Measurements from ENCODE around the gene CKS1B. TPM values are rescaled to one million over a fixed set of nuclear protein-coding genes. Genes with fewer than 3 reads are reported as not detected.

CKS1B gene
- total and polyA plus RNA-seq, 4 donors, result 32.4 to 57.9 (median 44.4) TPM

GRCh38 chr1:155015527-155016230, 41.2 kb downstream of the CKS1B start (continued):
- TF ChIP-seq CTCF (IDR thresholded peaks at IDR 0.05; ENCODE audit: low read depth, low read length, missing input control) (no peak), EGR1 (IDR thresholded peaks at IDR 0.05; ENCODE audit: low read depth in 2 of 2) (no peak), HNF4G (IDR thresholded peaks at IDR 0.05) (no peak)

GRCh38 chr1:155016231-155016831, 41.9 kb downstream of the CKS1B start:
- Histone ChIP-seq H3K9ac (ENCODE audit: low read depth in 1 of 2, low read length in 2 of 2) (no peak overlapping the region), H3K27ac (ENCODE audit: low read depth in 1 of 2, low read length in 2 of 2) (peak overlapping the region in 1 of 2 donors; percentile 70), H3K4me3 (ENCODE audit: low read depth in 1 of 3, low read length in 3 of 3) (no peak overlapping the region), H3K36me3 (ENCODE audit: control insufficient read depth in 4 of 4, insufficient read depth in 3 of 4, low read depth in 1 of 4, low read length in 3 of 4) (peaks cover 3 to 19% (median 9%) of the 10 kb centered on the region in 4 donors), H3K4me1 (ENCODE audit: control insufficient read depth in 4 of 4, insufficient read depth in 4 of 4, low read length in 3 of 4) (peaks cover 16 to 59% (median 36%) of the 10 kb centered on the region in 4 donors), H3K9me3 (ENCODE audit: control insufficient read depth in 4 of 4, low read length in 3 of 4) (no peaks in the 10 kb centered on the region), H3K27me3 (ENCODE audit: control insufficient read depth in 4 of 4, insufficient read depth in 4 of 4, low read length in 3 of 4) (no peaks in the 10 kb centered on the region)
- no peak for TF ChIP-seq TAF1 (conservative IDR thresholded peaks at IDR 0.05)
- no peak for TF ChIP-seq ZBTB33 (IDR thresholded peaks at IDR 0.05)
- no peak for DNase-seq (ENCODE audit: low spot score)
- WGBS, result 84% methylated on average over 26 of the region's 26 CpGs

- 9% methylated on average over 49 of the region's 49 CpGs for WGBS
- Histone ChIP-seq H3K27me3 (ENCODE audit: control insufficient read depth in 4 of 4, insufficient read depth in 4 of 4, low read length in 3 of 4) (no peaks in the 10 kb centered on the region), H3K4me1 (ENCODE audit: control insufficient read depth in 4 of 4, insufficient read depth in 4 of 4, low read length in 3 of 4) (peaks cover 9 to 50% (median 29%) of the 10 kb centered on the region in 4 donors), H3K27ac (ENCODE audit: low read depth in 1 of 2, low read length in 2 of 2) (peak overlapping the region; percentile 46 to 70), H3K9me3 (ENCODE audit: control insufficient read depth in 4 of 4, low read length in 3 of 4) (no peaks in the 10 kb centered on the region), H3K36me3 (ENCODE audit: control insufficient read depth in 4 of 4, insufficient read depth in 3 of 4, low read depth in 1 of 4, low read length in 3 of 4) (peaks cover 3 to 19% (median 9%) of the 10 kb centered on the region in 4 donors), H3K9ac (ENCODE audit: low read depth in 1 of 2, low read length in 2 of 2) (no peak overlapping the region), H3K4me3 (ENCODE audit: low read depth in 1 of 3, low read length in 3 of 3) (peak overlapping the region in 1 of 3 donors; percentile 25)
- DNase-seq (ENCODE audit: low spot score), result peak; percentile 86
- peak; percentile 59 for TF ChIP-seq YY1 (IDR thresholded peaks at IDR 0.05)
- TF ChIP-seq GABPA (IDR thresholded peaks at IDR 0.05 in 1 of 2, conservative IDR thresholded peaks at IDR 0.05 in 1 of 2), result no peak
- peak in 1 of 2 donors; percentile 23 for TF ChIP-seq HNF4A (conservative IDR thresholded peaks at IDR 0.05)
- TF ChIP-seq REST (IDR thresholded peaks at IDR 0.05), result no peak
- no peak for TF ChIP-seq TAF1 (conservative IDR thresholded peaks at IDR 0.05)
- no peak for TF ChIP-seq FOXA1 (IDR thresholded peaks at IDR 0.05)
- TF ChIP-seq HNF4G (IDR thresholded peaks at IDR 0.05), result no peak
- TF ChIP-seq RAD21 (IDR thresholded peaks at IDR 0.05), result peak; percentile 79 to 87
- TF ChIP-seq CTCF (IDR thresholded peaks at IDR 0.05; ENCODE audit: low read depth, low read length, missing input control), result peak; percentile 95
- TF ChIP-seq SP1 (IDR thresholded peaks at IDR 0.05), result peak; percentile 58
- TF ChIP-seq EGR1 (IDR thresholded peaks at IDR 0.05; ENCODE audit: low read depth in 2 of 2), result peak; percentile 30 to 44
- TF ChIP-seq RXRA (IDR thresholded peaks at IDR 0.05), result peak in 1 of 2 donors; percentile 20
- TF ChIP-seq MAX (IDR thresholded peaks at IDR 0.05), result no peak
Observed at GRCh38 chr1:155017041-155017945, 42.8 kb downstream of the CKS1B start.
